ENCODE data around the gene TAF10. TPM values are rescaled to one million over a fixed set of nuclear protein-coding genes. Genes with fewer than 3 reads are reported as not detected.

The TAF10 gene
- polyA plus RNA-seq, 1 of the 3 experiments (the other 2 are of a cell fraction) = 213 TPM

GRCh38 chr11:6611963-6612212 lies 128 bp downstream of the TAF10 start:
- Histone ChIP-seq H3K9me2 (no peaks in the 10 kb centered on the region), H3K4me2 (peak overlapping the region; percentile 83), H3K79me2 (ENCODE audit: insufficient read depth) (peaks cover 47% of the 10 kb centered on the region), H4K20me1 (ENCODE audit: insufficient read depth) (no peaks in the 10 kb centered on the region; the same call in 1 of the 2 replicates), H3K9ac (peak overlapping the region; percentile 78), H2AFZ (ENCODE audit: low read depth) (no peak overlapping the region), H3K9me3 (no peaks in the 10 kb centered on the region), H3K36me3 (replicated peaks in 1 of 2; ENCODE audit: control insufficient read depth in 1 of 2, insufficient read depth in 2 of 2, low read length in 1 of 2) (peaks cover 30 to 63% of the 10 kb centered on the region in 2 experiments), H3K4me1 (ENCODE audit: control insufficient read depth in 1 of 2, insufficient read depth in 2 of 2, low read depth in 1 of 2, low read length in 1 of 2) (peaks cover 12 to 37% of the 10 kb centered on the region in 2 experiments), H3K4me3 (ENCODE audit: low read depth in 2 of 2, low read length in 1 of 2) (peak overlapping the region; percentile 65 to 93), H3K27me3 (ENCODE audit: insufficient read depth) (no peaks in the 10 kb centered on the region), H3K27ac (ENCODE audit: low read depth in 2 of 2, low read length in 1 of 2) (peak overlapping the region; percentile 85 to 94), H3F3A (replicated peaks; ENCODE audit: insufficient read depth) (peaks cover 45% of the 10 kb centered on the region)
- no peak for DNase-seq
- ChIA-PET POLR2A (interaction anchor here (0.6 to 2.6 kb wide), 11 partner anchors 8 to 193 kb away, joined by 3 to 16 read pairs (median 3); partner anchors contain the start of genes APBB1, ARFIP2, MRPL17 and TIMM10B), CTCF (interaction anchor here (1.3 to 2.9 kb wide), 12 partner anchors 8 to 233 kb away, joined by 3 to 18 read pairs (median 8); partner anchors contain the start of genes ILK, MRPL17 and RRP8)
- WGBS (ENCODE audit: low lambda C conversion rate) = no CpG with 5 or more reads among the region's 36 CpGs
- TF ChIP-seq YY1 (IDR thresholded peaks at IDR 0.05; ENCODE audit: low read depth) = no peak
- TF ChIP-seq RFX5 (IDR thresholded peaks at IDR 0.05; ENCODE audit: low read length) = no peak
- TF ChIP-seq, protein P1, sequence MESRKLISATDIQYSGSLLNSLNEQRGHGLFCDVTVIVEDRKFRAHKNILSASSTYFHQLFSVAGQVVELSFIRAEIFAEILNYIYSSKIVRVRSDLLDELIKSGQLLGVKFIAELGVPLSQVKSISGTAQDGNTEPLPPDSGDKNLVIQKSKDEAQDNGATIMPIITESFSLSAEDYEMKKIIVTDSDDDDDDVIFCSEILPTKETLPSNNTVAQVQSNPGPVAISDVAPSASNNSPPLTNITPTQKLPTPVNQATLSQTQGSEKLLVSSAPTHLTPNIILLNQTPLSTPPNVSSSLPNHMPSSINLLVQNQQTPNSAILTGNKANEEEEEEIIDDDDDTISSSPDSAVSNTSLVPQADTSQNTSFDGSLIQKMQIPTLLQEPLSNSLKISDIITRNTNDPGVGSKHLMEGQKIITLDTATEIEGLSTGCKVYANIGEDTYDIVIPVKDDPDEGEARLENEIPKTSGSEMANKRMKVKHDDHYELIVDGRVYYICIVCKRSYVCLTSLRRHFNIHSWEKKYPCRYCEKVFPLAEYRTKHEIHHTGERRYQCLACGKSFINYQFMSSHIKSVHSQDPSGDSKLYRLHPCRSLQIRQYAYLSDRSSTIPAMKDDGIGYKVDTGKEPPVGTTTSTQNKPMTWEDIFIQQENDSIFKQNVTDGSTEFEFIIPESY (IDR thresholded peaks at IDR 0.05; ENCODE audit: borderline replicate concordance, low read depth) = peak; percentile 16; the same call in 1 of the 2 replicates

DNA sequence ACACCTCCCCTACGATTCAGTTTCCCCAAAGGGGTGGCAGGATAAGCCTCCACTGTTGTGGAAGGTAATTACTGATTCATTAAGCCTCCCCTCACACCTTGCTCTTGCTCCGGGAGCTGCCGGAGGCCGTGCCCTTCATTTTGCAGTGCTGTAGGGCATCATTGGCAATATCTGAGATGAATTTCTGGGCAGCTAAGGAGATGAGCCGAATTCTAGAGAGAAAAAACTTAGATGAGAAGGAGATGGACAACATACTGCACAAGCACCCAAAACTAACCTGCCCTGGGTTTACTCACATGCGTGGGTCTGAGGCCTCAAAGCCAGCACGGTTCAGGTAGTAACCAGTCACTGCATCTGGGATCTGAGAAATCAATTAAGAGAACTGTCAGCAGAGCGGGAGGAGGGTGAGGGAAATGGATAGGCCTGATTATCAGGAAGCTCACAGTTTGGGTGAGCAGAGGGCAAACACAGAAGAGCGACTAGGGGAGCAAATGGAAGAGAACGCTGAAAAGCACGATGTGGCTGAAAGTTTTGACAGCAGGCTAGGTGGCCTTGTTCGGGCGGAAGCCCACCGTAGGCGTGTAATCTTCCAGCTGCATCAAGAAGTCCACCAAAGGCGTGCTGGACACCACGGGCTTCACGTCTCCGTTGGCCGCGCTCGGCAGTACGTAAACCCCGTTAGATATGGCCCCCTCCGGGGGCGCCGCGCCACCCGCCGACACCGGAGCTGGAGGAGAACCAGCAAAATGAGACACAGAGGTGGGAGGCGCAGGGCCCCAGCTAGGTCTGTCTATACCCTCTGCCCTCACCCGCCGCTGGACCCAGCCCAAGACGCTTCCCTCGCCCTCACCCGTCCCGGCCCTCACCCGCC lies 689 bp downstream of the TAF10 start:
- Histone ChIP-seq H3K79me2 (ENCODE audit: insufficient read depth) (peaks cover 53% of the 10 kb centered on the region), H3K9ac (peak overlapping the region; percentile 78), H3K36me3 (replicated peaks in 1 of 2; ENCODE audit: control insufficient read depth in 1 of 2, insufficient read depth in 2 of 2, low read length in 1 of 2) (peaks cover 30 to 57% of the 10 kb centered on the region in 2 experiments), H4K20me1 (ENCODE audit: insufficient read depth) (no peaks in the 10 kb centered on the region; the same call in 1 of the 2 replicates), H3K4me3 (ENCODE audit: low read depth in 2 of 2, low read length in 1 of 2) (peak overlapping the region; percentile 65 to 93), H3K9me2 (no peaks in the 10 kb centered on the region), H3K9me3 (no peaks in the 10 kb centered on the region), H3K4me2 (peak overlapping the region; percentile 83), H2AFZ (ENCODE audit: low read depth) (no peak overlapping the region), H3K27me3 (ENCODE audit: insufficient read depth) (no peaks in the 10 kb centered on the region), H3K27ac (ENCODE audit: low read depth in 2 of 2, low read length in 1 of 2) (peak overlapping the region; percentile 85 to 94), H3K4me1 (ENCODE audit: control insufficient read depth in 1 of 2, insufficient read depth in 2 of 2, low read depth in 1 of 2, low read length in 1 of 2) (peaks cover 18 to 43% of the 10 kb centered on the region in 2 experiments), H3F3A (replicated peaks; ENCODE audit: insufficient read depth) (peaks cover 50% of the 10 kb centered on the region)
- 20% methylated on average over 24 of the region's 39 CpGs for WGBS (ENCODE audit: low lambda C conversion rate)
- DNase-seq = no peak
- TF ChIP-seq, protein P2, sequence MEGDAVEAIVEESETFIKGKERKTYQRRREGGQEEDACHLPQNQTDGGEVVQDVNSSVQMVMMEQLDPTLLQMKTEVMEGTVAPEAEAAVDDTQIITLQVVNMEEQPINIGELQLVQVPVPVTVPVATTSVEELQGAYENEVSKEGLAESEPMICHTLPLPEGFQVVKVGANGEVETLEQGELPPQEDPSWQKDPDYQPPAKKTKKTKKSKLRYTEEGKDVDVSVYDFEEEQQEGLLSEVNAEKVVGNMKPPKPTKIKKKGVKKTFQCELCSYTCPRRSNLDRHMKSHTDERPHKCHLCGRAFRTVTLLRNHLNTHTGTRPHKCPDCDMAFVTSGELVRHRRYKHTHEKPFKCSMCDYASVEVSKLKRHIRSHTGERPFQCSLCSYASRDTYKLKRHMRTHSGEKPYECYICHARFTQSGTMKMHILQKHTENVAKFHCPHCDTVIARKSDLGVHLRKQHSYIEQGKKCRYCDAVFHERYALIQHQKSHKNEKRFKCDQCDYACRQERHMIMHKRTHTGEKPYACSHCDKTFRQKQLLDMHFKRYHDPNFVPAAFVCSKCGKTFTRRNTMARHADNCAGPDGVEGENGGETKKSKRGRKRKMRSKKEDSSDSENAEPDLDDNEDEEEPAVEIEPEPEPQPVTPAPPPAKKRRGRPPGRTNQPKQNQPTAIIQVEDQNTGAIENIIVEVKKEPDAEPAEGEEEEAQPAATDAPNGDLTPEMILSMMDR (IDR thresholded peaks at IDR 0.05) = no peak
- TF ChIP-seq JUND (IDR thresholded peaks at IDR 0.05) = 0 out of 2 replicates have a peak, but pooled peaks have one; percentile 6
- CTCF ChIA-PET = interaction anchor here (1.3 to 2.9 kb wide), 11 partner anchors 8 to 80 kb away, joined by 3 to 18 read pairs (median 8); partner anchors contain the start of genes ILK, MRPL17 and RRP8
- POLR2A ChIA-PET = interaction anchor here (0.6 to 2.6 kb wide), 9 partner anchors 10 to 192 kb away, joined by 3 to 16 read pairs (median 4); partner anchors contain the start of genes APBB1, ARFIP2, MRPL17 and TIMM10B

All from SK-N-SH (cell line).